ENCODE results near the gene PPP1R12A. TPM values are rescaled to one million over a fixed set of nuclear protein-coding genes. Genes with fewer than 3 reads are reported as not detected.
A peak's percentile ranks its signal among the peaks of the same experiment; 100 is the strongest.

Gene PPP1R12A
- total and polyA plus RNA-seq, 5 donors from 2014 or later, result 91.8 to 153 (median 106) TPM

DNA sequence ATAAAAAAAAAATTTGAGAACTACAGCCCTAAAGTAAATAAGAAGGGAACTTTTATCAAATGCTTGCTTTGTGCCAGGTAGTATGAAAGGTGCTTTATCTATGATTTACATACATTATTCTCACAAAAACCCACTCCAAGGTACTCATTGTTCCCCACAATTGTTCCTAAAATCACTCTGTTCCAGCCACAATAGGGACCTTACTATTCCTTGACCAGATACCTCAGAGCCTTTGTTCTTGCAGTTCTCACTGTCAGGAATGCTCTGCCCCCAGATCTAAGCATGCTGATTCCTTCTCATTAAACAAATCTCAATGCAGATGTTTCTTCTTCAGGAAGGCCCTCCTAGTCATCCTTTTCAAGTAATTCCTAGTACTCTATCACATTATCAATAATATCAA is 60.2 kb downstream of the PPP1R12A start:
- DNase-seq (no peak), ATAC-seq (ENCODE audit: low read depth in 2 of 2) (no peak)
- no peaks in the 10 kb centered on the region for H3K27me3 ChIP-seq (ENCODE audit: control insufficient read depth, insufficient read depth, low read length)
- Mint-ChIP-seq H3K4me3 (peak overlapping the region in 1 of 4 donors; percentile 1), H3K36me3 (peaks cover 21% of the 10 kb centered on the region), H3K27ac (peak overlapping the region in 2 of 3 donors; percentile 63 to 81), H3K27me3 (no peaks in the 10 kb centered on the region), H3K4me1 (peaks cover 56 to 86% (median 72%) of the 10 kb centered on the region in 4 donors), H3K9me3 (no peaks in the 10 kb centered on the region)
- H3K36me3 ChIP-seq (ENCODE audit: control insufficient read depth, insufficient read depth, low read length), result peaks cover 31% of the 10 kb centered on the region
- no peaks in the 10 kb centered on the region for H3K9me3 ChIP-seq (ENCODE audit: control insufficient read depth in 2 of 2, low read length in 2 of 2)
- H3K4me1 ChIP-seq (ENCODE audit: control insufficient read depth, insufficient read depth, low read length, poor library complexity, severe bottlenecking), result peaks cover 24% of the 10 kb centered on the region
- H3K27ac ChIP-seq (ENCODE audit: insufficient read depth, low read length, poor library complexity, severe bottlenecking), result no peak overlapping the region
- no peak overlapping the region for H3K4me3 ChIP-seq (ENCODE audit: low read depth, low read length)

DNA sequence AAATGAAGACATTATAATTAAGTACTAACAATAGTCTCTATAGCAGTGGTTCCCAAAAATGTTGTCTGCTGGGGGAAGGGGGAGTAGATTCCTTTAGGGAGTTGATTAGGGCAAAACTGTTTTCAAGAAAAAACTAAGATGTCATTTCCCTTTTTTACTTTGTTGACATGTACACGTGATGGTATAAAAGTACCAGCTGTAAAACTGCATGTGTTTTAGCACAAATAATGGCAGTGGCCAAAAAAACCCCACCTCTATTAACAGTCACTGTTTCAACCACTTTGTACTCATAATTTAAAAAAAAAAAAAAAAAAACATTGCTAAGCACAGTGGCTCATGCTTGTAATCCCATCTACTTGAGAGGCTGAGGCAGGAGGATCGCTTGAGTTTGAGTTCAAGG is 61.7 kb downstream of the PPP1R12A start:
- Mint-ChIP-seq H3K27ac (peak overlapping the region in 1 of 3 donors; percentile 28), H3K27me3 (no peaks in the 10 kb centered on the region)

DNA sequence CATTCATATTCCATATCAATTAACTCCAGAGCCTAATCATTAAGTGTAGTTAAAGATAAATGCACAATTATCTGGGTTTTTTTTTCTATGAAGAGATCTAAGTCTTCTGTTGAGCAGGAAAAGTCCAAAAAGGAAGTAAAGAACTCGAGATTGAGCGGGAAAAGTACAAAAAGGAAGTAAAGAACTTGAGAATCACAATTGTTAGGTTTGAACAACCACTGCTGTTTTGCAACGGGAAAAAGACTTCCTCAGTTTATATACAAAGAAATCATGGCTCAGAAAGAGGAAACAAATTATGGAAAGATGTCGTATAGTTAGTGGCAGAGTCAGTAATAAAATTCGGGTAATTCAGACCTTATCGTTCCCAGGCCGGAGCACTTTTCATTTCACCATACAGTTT is 63.3 kb downstream of the PPP1R12A start:
- no peak overlapping the region for H3K27ac Mint-ChIP-seq
- peaks cover 56 to 83% (median 74%) of the 10 kb centered on the region in 4 donors for H3K4me1 Mint-ChIP-seq
- Histone ChIP-seq H3K4me1 (ENCODE audit: control insufficient read depth, insufficient read depth, low read length, poor library complexity, severe bottlenecking) (peaks cover 24% of the 10 kb centered on the region), H3K27me3 (ENCODE audit: control insufficient read depth, insufficient read depth, low read length) (no peaks in the 10 kb centered on the region), H3K4me3 (ENCODE audit: low read depth, low read length) (no peak overlapping the region), H3K27ac (ENCODE audit: insufficient read depth, low read length, poor library complexity, severe bottlenecking) (no peak overlapping the region), H3K9me3 (ENCODE audit: control insufficient read depth in 2 of 2, low read length in 2 of 2) (no peaks in the 10 kb centered on the region), H3K36me3 (ENCODE audit: control insufficient read depth, insufficient read depth, low read length) (peaks cover 50% of the 10 kb centered on the region)
- peaks cover 0 to 4% (median 3%) of the 10 kb centered on the region in 7 donors for H3K9me3 Mint-ChIP-seq
- ATAC-seq (ENCODE audit: low read depth in 2 of 2) (no peak), DNase-seq (no peak)
- H3K27me3 Mint-ChIP-seq, result no peaks in the 10 kb centered on the region
- H3K36me3 Mint-ChIP-seq, result peaks cover 43% of the 10 kb centered on the region
- H3K4me3 Mint-ChIP-seq, result peak overlapping the region in 2 of 4 donors; percentile 8 to 64

More for the DNA sequence above, 61.7 kb downstream of the PPP1R12A start:
- H3K9me3 ChIP-seq (ENCODE audit: control insufficient read depth in 2 of 2, low read length in 2 of 2), result no peaks in the 10 kb centered on the region
- Mint-ChIP-seq H3K4me1 (peaks cover 65 to 88% (median 75%) of the 10 kb centered on the region in 4 donors), H3K9me3 (peaks cover 0 to 3% (median 0%) of the 10 kb centered on the region in 7 donors), H3K4me3 (no peak overlapping the region), H3K36me3 (peaks cover 34% of the 10 kb centered on the region)
- peaks cover 43% of the 10 kb centered on the region for H3K36me3 ChIP-seq (ENCODE audit: control insufficient read depth, insufficient read depth, low read length)
- H3K27ac ChIP-seq (ENCODE audit: insufficient read depth, low read length, poor library complexity, severe bottlenecking), result no peak overlapping the region
- ATAC-seq (ENCODE audit: low read depth in 2 of 2) (no peak), DNase-seq (no peak)
- H3K4me1 ChIP-seq (ENCODE audit: control insufficient read depth, insufficient read depth, low read length, poor library complexity, severe bottlenecking), result peaks cover 24% of the 10 kb centered on the region
- no peaks in the 10 kb centered on the region for H3K27me3 ChIP-seq (ENCODE audit: control insufficient read depth, insufficient read depth, low read length)
- no peak overlapping the region for H3K4me3 ChIP-seq (ENCODE audit: low read depth, low read length)

DNA sequence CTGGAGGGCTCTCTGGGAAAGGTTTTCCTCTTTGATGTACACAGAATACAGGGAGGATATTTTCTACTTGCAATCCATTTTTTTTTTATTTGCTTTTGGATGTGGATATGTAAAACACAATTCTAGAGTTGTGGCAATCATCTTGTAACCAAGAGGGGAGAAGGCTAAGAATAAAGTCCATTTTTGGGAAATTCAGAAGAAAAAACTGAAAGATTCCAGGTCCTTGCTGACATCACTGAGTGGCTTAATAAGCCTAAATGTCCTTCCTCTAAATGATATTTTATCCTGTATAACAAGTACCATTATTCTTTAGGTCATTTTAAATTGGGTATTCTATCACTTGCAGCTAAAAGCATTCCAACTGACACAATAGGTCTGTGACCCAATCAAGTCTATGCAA is 64.0 kb downstream of the PPP1R12A start:
- H3K36me3 Mint-ChIP-seq, result peaks cover 50% of the 10 kb centered on the region

DNA sequence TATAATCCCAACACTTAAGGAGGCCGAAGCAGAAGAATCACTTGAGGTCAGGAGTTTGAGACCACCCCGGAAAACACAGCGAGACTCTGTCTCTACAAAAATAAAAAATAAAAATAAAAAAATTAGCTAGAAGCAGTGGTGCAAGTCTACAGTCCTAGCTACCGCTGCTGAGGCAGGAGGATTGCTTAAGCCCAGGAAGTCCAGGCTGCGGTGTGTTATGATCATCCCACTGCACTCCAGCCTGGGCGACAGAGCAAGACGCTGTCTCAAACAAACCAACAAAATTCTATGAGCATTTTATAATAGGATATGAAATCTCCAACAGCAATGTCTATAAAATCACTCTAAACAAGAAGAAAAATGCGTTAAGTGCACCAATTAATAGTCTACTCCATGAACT is 75.3 kb downstream of the PPP1R12A start:
- no peak for ATAC-seq (ENCODE audit: low read depth in 2 of 2)
- no peak overlapping the region for H3K4me3 Mint-ChIP-seq
- Histone ChIP-seq H3K4me1 (ENCODE audit: control insufficient read depth, insufficient read depth, low read length, poor library complexity, severe bottlenecking) (no peaks in the 10 kb centered on the region), H3K27ac (ENCODE audit: insufficient read depth, low read length, poor library complexity, severe bottlenecking) (no peak overlapping the region), H3K9me3 (ENCODE audit: control insufficient read depth in 2 of 2, low read length in 2 of 2) (peaks cover 0 to 2% of the 10 kb centered on the region in 2 experiments), H3K27me3 (ENCODE audit: control insufficient read depth, insufficient read depth, low read length) (no peaks in the 10 kb centered on the region), H3K4me3 (ENCODE audit: low read depth, low read length) (no peak overlapping the region), H3K36me3 (ENCODE audit: control insufficient read depth, insufficient read depth, low read length) (peaks cover 26% of the 10 kb centered on the region)
- peaks cover 36 to 58% (median 48%) of the 10 kb centered on the region in 4 donors for H3K4me1 Mint-ChIP-seq
- no peaks in the 10 kb centered on the region for H3K27me3 Mint-ChIP-seq
- peaks cover 0 to 10% (median 3%) of the 10 kb centered on the region in 7 donors for H3K9me3 Mint-ChIP-seq
- no peak for DNase-seq
- peaks cover 68% of the 10 kb centered on the region for H3K36me3 Mint-ChIP-seq
- no peak overlapping the region for H3K27ac Mint-ChIP-seq

More for the DNA sequence above, 64.0 kb downstream of the PPP1R12A start:
- peaks cover 0 to 4% (median 3%) of the 10 kb centered on the region in 7 donors for H3K9me3 Mint-ChIP-seq
- no peak overlapping the region for H3K27ac Mint-ChIP-seq
- H3K4me3 Mint-ChIP-seq, result no peak overlapping the region
- Histone ChIP-seq H3K4me3 (ENCODE audit: low read depth, low read length) (no peak overlapping the region), H3K9me3 (ENCODE audit: control insufficient read depth in 2 of 2, low read length in 2 of 2) (no peaks in the 10 kb centered on the region), H3K27me3 (ENCODE audit: control insufficient read depth, insufficient read depth, low read length) (no peaks in the 10 kb centered on the region), H3K27ac (ENCODE audit: insufficient read depth, low read length, poor library complexity, severe bottlenecking) (no peak overlapping the region), H3K36me3 (ENCODE audit: control insufficient read depth, insufficient read depth, low read length) (peaks cover 50% of the 10 kb centered on the region), H3K4me1 (ENCODE audit: control insufficient read depth, insufficient read depth, low read length, poor library complexity, severe bottlenecking) (peaks cover 21% of the 10 kb centered on the region)
- no peaks in the 10 kb centered on the region for H3K27me3 Mint-ChIP-seq
- peaks cover 49 to 80% (median 73%) of the 10 kb centered on the region in 4 donors for H3K4me1 Mint-ChIP-seq
- no peak for ATAC-seq (ENCODE audit: low read depth in 2 of 2)
- DNase-seq, result no peak

DNA sequence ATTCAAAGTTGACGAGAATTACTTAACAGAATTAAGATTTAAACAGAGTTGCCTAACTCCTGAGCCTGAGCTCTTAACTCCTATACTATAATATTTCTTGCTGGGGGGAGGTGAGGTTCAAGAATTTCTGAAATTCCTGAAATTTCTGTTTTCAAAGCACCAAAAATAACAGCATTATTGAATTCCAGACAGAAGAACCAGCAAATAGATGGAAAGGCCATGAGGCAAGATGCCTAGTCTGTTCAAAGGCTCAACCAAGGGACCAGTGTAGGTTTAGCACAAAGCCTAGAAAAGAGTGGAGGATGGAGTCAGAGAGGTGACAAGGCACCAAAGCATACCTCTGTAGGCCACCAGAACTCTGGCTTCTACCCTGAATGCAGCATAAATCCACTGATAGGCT is 76.4 kb downstream of the PPP1R12A start:
- H3K4me3 ChIP-seq (ENCODE audit: low read depth, low read length), result no peak overlapping the region
- Mint-ChIP-seq H3K9me3 (peaks cover 0 to 7% (median 1%) of the 10 kb centered on the region in 7 donors), H3K4me1 (peaks cover 25 to 55% (median 42%) of the 10 kb centered on the region in 4 donors), H3K27ac (peak overlapping the region in 1 of 3 donors; percentile 14), H3K4me3 (peak overlapping the region in 1 of 4 donors; percentile 32), H3K36me3 (peaks cover 59% of the 10 kb centered on the region), H3K27me3 (no peaks in the 10 kb centered on the region)
- H3K27me3 ChIP-seq (ENCODE audit: control insufficient read depth, insufficient read depth, low read length), result no peaks in the 10 kb centered on the region
- H3K36me3 ChIP-seq (ENCODE audit: control insufficient read depth, insufficient read depth, low read length), result peaks cover 26% of the 10 kb centered on the region
- no peak overlapping the region for H3K27ac ChIP-seq (ENCODE audit: insufficient read depth, low read length, poor library complexity, severe bottlenecking)
- H3K4me1 ChIP-seq (ENCODE audit: control insufficient read depth, insufficient read depth, low read length, poor library complexity, severe bottlenecking), result no peaks in the 10 kb centered on the region
- peaks cover 0 to 2% of the 10 kb centered on the region in 2 experiments for H3K9me3 ChIP-seq (ENCODE audit: control insufficient read depth in 2 of 2, low read length in 2 of 2)
- ATAC-seq (ENCODE audit: low read depth in 2 of 2), result no peak
- no peak for DNase-seq

DNA sequence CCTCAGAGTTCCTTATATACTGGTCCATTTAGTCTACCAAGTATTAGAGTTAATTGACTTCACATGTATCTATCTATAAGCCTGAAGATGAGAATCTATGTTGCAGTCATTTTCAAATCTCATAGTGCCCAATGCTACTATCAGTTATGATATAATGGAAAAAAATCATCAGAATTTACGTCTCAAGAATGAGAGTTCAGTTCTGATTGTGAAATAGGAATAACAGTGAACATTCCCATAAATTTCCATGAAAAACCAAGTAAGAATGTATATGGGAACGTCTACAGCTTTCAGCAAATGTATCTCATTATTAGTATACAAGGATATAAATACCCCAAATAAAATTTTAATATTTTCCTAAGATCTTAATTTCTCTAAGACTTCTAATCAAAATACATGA is 77.2 kb downstream of the PPP1R12A start:
- Histone ChIP-seq H3K4me3 (ENCODE audit: low read depth, low read length) (no peak overlapping the region), H3K9me3 (ENCODE audit: control insufficient read depth in 2 of 2, low read length in 2 of 2) (peaks cover 2 to 4% of the 10 kb centered on the region in 2 experiments), H3K27me3 (ENCODE audit: control insufficient read depth, insufficient read depth, low read length) (no peaks in the 10 kb centered on the region), H3K36me3 (ENCODE audit: control insufficient read depth, insufficient read depth, low read length) (peaks cover 26% of the 10 kb centered on the region), H3K27ac (ENCODE audit: insufficient read depth, low read length, poor library complexity, severe bottlenecking) (no peak overlapping the region), H3K4me1 (ENCODE audit: control insufficient read depth, insufficient read depth, low read length, poor library complexity, severe bottlenecking) (no peaks in the 10 kb centered on the region)
- Mint-ChIP-seq H3K27me3 (no peaks in the 10 kb centered on the region), H3K27ac (peak overlapping the region in 1 of 3 donors; percentile 18), H3K9me3 (peaks cover 0 to 4% (median 1%) of the 10 kb centered on the region in 7 donors), H3K4me3 (no peak overlapping the region), H3K4me1 (peaks cover 21 to 47% (median 37%) of the 10 kb centered on the region in 4 donors), H3K36me3 (peaks cover 52% of the 10 kb centered on the region)
- ATAC-seq (ENCODE audit: low read depth in 2 of 2) (no peak), DNase-seq (no peak)

Measured in CD4-positive, CD25-positive, alpha-beta regulatory T cell (primary cell).